ENCODE measurements around the gene AP3D1.

Gene AP3D1

DNA sequence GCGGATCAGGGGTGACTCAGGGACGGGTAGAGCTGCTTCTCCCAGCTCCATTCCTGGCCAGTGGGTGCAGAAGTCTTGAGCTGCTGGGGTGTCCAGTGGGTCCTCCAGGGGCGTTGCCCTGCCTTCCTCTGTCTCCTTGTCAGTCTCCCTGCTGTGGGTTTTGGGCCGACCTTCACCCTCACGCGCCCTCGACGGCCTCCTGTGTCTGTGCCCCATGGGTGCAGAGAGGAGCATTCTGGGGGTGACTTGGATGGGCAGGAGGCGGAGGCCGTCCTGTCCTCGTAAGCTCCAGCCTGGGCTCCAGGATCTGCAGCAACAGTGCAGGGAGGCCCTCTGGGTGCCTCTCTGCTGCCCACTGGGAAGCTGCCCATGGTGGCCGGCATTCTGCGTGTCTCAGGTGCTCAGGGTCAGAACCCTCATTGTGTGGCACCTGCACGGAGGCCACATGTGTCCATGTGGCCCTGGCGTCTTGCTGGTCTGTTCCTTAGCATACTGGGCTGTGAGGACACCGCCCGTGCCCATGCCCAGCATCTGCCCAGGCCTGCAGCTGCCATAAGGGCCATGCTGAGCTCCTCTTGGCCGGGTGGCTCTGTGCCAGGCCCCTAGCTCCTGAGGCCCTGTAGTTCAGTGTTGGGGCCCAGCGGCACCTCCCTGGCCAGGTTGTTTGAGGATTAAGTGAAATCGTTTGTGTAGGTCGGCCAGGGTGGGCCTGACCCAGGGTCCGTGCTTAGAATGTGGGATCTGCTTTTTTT lies 29.7 kb upstream of the AP3D1 start:
- no peak for DNase-seq

DNA sequence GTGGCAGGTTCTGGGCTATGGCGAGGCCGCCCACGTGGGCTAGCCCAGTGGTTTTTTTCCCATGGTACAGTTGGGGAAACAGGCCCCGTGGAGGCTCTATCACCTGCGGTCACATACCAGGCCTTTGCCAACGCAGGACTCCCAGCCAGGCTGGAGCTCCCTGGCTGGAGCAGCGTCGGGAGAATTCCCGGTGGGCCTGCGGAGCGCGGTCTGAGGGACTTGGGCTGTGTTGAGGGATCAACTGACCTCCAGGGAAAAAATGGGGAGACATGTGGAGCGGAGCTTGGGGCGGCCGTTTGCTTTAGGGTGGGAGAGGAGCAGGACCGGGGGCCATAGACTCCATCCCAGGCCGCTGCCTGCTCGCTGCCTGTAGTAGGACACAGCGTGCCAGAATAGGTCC lies 28.7 kb upstream of the AP3D1 start:
- DNase-seq = no peak

DNA sequence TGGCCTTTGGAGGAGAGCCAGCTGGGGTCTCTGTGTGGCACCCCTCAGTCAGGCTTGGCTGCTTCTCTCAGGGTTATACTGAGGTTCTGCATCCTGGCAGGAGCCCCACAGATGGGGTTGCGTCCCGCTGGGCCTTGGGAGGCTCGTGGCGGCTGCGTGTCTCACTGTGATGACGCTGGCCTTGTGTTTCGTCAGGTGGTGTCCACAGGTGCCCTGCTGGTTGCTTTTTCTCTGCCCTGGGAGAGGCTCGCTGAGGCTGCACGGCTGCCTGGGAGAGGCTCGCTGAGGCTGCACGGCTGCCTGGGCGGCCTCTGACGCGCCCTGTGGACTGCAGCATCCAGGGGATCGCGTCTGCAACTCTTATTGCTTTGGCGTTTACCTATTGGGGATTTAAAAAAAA lies 27.7 kb upstream of the AP3D1 start:
- no peak for DNase-seq

DNA sequence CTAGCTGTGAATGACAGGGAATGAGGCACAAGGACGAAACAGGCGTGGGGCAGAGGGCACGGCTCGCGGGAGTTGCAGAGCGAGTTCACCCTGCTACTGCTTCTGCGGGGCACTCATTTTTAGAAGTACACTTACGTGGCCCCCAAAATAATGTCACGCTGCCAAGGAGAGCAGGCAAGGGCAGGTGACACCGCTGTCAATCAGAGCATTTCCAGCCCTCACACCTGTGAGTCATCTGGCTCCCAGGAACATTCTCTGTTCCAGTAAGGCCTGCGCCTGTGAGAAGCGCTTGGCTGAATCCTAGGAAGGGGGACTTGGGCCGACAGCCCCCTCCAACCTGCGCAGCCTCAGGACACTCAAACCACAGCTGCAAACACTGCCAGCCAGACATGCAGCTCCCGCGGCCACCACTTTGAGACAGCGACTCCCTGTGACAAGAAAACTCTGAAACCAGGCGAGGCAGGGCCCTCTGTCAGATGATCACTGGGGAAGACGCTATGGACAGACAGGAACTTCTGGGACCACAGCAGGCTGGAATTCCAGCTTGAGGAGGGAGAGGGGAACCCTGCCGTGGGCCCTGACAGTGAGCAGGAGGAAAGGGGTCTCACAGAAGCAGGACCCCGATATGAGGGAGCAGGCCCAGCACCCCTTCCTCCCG lies 25.1 kb upstream of the AP3D1 start:
- no peak for DNase-seq

DNA sequence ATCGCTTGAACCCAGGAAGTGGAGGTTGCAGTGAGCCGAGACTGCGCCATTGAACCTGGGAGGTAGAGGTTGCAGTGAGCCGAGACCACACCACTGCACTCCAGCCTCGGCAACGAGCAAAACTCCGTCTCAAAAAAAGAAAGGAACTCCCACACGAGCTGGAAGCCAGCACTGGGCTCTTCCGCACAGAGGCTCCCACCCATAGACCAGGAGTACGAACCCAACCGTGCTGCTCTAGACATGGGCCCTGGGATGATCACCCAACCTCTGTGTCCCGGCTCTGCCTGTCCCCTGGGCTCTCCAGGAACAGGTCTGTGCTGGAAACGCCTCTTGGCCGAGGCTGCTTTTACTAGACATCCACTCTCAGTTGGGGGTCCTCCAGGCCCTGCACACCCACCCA lies 24.4 kb upstream of the AP3D1 start:
- DNase-seq = no peak

DNA sequence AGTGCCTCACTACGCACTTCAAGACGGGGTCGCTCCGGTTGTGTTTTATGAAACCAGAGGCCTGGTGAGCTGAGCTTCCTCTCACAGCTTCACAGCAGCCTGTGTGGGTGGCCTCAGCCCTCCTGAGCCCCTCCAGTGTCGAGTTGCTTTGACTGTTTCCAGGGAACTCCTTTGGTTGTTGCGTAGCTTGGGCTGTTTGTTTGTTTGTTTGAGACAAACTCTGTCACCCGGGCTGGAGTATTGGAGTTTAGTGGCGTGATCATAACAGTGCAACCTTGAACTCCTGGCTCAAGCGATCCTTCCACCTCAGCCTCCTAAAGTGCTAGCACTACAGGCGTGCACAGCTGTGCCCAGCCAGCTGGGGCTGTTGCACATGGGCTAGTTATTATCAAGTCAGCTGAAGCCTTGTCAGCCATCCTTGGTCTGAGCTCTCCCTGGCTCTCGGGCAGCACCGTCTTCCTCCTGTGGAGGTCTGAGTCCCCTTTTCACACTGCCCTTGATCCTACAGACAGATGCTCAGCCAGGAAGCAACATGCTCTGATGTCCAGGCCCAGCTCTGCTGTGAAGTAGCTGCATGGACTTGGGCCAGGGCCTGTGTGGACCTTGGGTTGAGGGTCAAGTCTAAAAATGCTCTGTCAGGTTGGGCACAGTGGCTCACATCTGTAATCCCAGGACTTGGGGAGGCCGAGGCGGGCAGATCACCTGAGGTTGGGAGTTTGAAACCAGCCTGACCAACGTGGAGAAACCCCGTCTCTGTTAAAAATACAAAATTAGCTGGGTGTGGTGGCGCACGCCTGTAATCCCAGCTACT lies 22.6 kb upstream of the AP3D1 start:
- DNase-seq = no peak

DNA sequence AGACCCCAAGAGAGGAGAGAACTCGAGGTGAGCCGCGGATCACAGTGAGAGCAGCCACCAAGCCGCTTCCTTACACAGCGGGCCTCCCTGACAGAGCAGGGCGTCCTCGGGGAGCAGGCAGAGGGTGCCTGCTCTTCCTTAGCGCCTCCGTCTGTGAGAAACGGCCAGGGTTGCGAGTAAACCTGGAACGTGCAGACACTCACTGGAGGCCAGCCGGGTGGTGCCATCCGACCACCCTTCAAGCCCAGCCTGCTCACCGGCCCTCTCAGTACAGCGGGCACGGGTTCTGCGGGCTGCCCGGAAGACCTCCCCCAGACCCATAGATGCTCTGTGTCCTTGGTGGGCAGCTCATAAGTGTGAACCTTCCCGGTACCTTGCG lies 22.0 kb upstream of the AP3D1 start:
- no peak for DNase-seq

DNA sequence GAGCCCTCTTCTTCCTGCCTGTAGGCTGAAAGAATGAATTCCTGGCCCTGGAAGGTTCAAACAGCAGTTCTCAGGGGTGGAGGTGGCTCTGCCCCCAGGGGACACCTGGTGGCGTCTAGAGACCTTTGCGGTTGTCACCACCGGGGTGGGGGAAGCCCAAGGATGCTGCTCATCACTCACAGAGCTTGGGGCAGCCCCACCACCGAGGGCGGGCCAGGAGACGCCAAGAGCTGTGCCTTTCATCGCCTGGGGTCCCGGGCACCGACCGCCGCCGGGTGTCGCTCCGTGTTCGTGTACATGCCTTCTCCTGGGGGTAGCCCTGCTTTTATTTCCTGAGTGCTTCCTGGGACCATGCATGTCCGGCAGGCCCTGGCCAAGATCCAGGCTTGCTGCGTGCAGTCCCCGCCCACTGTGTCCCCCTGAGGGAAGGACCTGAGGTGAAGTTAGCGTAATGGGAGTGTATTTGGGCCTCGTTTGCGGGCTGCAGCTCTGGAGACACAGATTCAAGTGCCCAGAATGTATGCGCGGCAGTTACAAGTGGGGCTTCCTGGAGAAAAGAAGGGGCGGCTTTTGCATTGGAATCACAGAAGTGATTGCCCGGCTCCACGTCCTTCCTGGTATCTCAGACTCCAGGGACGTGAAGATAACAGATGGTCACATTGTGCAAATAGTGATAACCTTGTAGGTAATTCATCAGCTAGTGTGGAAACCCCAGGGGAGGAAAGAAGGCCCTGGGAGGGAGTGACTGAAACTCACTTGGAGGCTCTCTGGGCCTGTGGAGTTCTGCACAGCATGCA lies 20.2 kb upstream of the AP3D1 start:
- DNase-seq = peak; percentile 73

DNA sequence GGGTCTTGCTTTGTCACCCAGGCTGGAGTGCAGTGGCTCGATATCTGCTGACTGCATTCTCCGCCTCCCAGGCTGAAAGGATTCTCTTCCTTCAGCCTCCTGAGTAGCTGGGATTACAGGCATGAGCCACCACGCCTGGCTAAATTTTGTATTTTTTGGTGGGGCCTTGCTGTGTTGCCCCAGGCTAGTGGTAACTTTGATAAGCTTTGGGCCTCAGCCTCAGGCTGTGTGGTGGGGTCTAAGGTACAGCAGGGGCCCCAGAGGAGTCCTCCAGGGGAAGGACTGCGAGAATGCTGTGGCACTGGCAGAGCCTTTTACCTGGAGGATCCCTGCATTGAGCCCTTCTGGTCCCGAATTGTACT lies 19.6 kb upstream of the AP3D1 start:
- DNase-seq = no peak

DNA sequence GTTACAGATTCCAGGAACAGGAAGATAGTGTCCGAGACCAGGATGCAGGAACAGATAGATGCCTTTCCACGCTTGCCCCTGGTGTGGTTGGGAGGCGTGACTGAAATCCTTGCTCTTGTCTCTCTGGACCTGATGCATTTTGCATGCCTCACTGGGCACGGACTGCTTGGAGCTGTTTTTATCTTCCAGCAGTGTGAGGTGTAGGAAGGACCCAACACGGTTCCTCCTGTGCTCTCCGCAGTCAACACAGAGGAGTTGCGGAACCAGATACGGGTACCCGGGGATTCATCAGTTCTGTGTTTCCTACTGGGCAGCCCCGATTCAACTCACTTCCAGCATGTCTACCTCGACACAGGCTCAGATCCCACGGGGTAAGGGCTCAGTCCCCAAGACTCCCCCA lies 18.9 kb upstream of the AP3D1 start:
- no peak for DNase-seq

DNA sequence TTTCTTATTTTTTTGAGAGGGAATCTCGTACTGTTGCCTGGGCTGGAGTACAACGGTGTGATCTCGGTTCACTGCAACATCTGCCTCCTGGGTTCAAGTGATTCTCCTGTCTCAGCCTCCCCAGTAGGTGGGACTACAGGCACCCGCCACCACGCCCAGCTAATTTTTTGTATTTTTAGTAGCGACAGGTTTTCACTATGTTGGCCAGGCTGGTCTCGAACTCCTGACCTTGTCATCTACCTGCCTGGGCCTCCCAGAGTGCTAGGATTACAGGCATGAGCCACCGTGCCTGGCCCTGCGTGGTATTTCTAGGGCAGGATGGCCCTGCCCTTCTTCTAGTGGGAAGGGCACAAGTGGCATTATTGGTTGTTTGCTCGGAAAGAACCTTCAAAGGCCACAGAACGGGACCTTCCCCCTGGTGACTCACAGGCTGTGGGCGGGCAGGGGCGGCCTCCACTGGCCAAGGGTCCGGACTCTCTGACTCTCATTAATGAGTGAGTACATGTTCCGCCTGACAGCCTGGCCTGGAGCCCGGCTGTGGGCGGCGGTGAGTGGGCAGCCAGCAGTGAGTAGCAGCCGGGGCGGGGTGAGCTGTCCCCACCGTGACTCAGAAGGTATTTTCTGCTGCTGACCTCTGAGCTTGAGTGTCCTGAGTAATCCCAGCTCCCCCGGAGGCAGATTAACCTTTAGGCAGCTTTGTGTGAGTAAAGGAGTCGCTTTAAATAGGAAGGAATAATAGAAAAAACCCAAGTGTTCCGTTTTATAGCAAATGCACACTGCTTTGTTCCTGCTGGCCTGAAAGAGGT lies 17.5 kb upstream of the AP3D1 start:
- no peak for DNase-seq

DNA sequence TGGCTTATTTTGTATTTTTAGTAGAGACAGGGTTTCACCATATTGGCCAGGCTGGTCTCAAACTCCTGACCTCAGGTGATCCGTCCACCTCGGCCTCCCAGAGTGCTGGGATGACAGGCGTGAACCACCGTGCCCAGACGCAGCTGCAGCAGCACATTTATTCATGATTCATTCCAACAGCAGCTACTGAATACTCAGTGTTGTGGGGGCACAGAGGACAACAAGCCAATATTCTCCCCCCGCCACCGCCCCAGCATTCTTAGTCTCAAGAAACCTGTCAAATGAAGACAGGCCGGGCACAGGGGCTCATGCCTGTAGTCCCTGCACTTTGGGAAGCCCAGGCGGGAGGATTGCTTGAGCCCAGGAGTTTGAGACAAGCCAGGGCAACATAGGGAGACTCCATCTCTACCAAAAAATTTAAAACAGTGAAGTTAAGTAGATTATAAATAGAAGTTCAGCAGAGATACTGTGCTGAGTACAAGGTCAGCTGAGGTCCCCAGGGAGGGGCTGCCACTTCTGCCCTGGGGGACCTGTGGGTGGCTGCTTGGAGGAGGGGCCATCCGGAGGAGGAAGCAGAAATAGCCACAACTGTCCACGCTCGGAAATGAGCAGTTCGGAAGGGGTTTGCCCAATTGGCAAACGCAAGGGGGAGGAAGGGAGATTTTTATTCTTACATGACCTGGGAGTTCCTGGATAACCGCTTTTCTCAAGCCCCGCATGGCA lies 16.7 kb upstream of the AP3D1 start:
- no peak for DNase-seq

DNA sequence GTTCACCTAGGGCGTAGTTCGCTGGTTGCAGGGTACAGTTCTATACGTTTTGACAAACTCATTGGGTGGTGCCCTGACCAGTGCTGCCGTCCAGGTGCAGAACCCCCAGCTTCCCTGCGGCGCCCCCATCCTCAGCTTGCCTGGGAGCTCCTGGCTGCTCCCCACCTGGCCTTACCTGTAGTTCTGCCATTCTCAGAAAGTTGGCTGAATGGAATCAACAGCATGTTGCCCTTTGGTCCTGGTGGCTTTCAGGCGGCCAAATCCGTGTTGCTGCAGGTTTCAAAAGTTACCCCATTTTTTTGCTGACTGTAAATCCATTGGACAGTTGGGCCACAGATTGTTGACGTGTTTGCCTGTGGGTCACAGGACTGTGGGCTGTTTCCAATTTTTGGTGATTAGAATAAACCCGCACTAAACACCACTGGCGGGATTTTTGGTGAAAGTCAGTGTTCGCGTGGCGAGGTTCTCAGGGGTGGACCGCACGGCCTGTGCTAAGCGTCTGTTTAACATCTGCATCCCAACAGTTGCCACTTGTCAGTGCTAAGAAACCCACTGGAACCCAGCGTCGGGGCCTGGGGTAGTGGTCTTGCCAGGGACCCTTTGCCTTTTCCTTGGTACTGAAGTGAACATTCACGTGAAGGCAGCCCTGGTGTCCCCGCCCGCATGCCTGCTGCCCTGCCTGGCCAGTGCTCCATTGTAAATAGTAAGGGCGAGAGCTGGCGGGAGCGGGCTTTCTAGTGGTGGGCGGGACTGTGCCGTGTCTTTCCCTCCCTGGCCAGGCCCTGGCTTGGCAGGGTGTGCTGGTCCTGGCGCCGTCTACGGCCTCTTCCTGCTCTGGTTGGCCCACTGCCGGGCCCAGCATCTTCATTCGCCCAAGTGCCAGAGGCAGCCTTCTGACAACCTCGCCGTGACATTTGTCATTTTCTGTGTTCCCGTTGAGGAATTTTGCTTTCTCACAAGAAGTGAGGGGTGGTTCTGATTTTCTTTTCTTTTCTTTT lies 15.7 kb upstream of the AP3D1 start:
- no peak for DNase-seq

DNA sequence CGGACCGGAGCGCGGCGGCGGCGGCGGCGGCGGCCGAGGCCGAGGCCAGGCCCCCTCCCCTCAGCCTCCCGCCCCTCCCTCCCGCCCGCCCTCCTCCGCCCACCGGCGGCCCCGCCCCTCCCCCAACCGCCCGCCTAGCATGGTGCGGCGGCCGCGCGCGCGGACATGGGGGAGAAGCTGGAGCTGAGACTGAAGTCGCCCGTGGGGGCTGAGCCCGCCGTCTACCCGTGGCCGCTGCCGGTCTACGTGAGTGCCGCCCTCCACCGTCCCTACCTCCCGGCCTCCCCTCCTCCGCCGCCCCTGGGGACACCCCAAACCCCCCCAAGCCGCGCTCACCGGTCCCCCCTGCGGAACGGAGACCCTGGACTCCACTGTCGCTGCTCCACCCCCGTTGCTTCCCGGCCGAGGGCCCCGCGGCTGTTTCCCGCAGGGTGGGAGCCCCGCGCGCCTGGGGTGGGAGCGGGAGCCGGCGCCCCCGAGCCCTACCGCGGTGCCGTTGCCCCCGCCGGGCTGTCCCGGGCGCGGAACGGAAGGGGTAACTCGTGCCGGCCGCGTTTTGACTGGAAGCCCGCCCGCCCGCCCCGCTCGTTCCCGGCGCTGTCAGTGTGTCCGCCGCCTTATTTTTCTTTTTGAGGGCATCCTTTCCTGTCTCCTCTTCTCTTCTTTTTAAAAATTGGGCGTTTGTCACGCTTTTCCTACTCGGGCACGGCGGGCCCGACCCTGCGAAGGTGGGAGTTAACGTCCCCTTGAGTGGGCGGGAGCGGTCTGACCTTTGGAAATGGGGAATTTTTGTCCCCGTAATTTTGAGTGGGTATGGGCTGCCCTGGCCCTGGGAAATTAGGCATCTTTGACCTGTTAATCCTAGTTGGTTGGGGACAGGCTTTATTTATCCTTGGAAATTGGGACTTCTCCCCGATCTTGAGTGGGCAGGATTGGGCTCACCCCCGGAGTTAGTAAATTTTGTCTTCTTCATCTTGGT lies 12.9 kb upstream of the AP3D1 start:
- DNase-seq = no peak

DNA sequence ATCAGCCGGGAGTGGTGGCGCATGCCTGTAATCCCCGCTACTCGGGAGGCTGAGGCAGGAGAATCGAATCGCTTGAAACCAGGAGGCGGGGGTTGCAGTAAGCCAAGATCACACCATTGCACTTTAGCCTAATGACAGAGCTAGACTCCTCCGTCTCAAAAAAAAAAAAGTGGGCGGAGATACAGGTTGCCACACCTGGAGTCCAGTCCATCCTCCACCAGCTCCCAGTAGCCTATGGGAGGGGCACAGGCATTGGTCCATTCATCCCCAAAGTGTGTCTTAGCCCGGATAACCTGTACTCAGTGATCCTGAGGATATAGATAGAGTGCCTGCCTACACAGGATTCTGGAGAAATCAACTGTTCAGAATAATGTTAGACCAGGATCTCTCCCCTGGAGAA lies 9.0 kb upstream of the AP3D1 start:
- no peak for DNase-seq

DNA sequence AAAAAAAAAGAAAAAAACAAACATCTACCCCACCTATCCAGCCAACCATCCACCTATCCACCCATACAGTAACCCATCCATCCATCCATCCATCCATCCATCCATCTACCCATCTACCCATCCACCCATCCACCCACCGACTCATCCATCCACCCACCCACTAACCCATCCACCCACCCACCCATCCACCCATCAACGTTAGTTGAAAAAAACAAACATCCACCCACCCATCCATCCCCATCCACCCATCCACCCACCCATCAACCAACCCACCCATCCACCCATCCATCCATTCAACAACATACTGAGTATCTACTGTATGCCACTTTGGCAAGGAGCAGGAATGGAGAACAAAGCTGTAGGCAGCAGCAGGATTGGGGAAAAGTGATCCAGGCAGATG lies 6.1 kb upstream of the AP3D1 start:
- no peak for DNase-seq

DNA sequence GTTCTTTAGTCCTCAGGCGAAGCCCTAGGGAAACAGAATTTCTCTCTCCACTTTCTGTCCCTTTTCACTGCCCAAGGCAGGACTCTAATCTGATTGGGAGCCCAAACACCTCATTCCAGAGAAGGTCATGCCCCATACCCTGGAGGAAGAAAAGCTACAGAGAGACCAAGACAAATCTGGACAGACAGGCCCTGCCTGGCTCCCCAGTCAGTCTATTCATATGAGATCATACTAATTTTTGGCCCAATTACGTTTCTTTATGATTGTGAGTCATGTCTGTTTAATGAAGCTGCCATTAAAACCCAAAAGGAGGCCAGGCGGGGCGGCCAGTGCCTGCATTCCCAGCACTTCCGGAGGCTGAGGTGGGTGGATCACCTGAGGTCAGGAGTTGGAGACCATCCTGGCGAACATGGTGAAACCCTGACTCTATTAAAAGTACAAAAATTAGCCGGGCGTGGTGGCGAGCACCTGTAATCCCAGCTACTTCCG lies 3.3 kb upstream of the AP3D1 start:
- DNase-seq = no peak

DNA sequence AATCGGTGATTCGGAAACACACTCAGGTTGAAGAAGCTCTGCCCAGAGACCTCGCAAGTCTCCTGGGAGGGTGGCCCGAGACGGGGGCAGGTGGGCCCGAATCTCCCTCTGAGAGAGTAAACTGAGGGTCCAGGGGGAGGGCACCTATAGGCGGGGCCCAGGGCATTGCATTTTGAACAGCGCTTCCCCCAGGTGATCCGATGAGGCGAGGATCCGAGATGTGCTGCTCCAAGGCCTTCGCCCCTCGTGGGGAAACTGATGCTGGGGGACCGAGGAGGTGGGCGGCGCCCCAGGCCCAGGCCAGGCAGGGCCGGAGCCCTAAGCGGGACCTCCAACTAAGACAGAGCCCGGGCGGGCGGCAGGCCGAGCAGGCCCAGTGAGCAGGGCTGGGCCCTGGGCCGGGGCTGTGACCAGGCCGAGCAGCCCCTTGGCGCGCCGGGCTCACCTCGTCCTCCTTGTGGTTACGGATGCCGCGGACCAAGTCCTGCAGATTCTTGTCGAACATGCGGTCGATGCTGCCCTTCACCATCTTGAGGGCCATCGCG lies 500 bp downstream of the AP3D1 start:
- no peak for DNase-seq
